Glomerular endothelial cell (primary cell): ENCODE data around the gene RHBDL2. TPM values are rescaled to one million over a fixed set of nuclear protein-coding genes. Genes with fewer than 3 reads are reported as not detected.
"Not testable (repeated sequence)": the region's sequence is repeated elsewhere in the genome, so short reads cannot be mapped to it uniquely, and the experiment has no call there.

Experiments used
- DNase-seq: peaks from one replicate; pipeline ENCODE4 v3.0.0-alpha.2; 2011; ENCODE audit warnings: low read depth, low spot score; ENCODE audit errors: extremely low read depth
- total RNA-seq: library from RNA; depleted of rRNA; stranded (reverse); fragments of >200 nt; gene quantifications from 2 replicates; pipeline ENCODE4 v1.2.3, GENCODE V29; 2015

The RHBDL2 gene
- 0.12 TPM in 1 of 2 replicates, not detected in the other for total RNA-seq

- no peak for DNase-seq
These were observed at the start of gene RHBDL2 for GRCh38 chr1:38941527-38942019. RHBDL2 (minus strand) TSS chr1:38941830; CDS start chr1:38919212, 22,618 bp downstream.

- DNase-seq, result no peak
These were observed 49.4 kb upstream of the RHBDL2 start, which contains the start of gene AKIRIN1 for GRCh38 chr1:38990738-38991637. AKIRIN1 (plus strand) TSS chr1:38991276; CDS start chr1:38991381, 105 bp downstream.

- DNase-seq, result no peak
These were observed 48.7 kb upstream of the RHBDL2 start for GRCh38 chr1:38990386-38990737.

GRCh38 chr1:38989979-38990378 is 48.3 kb upstream of the RHBDL2 start:
- no peak for DNase-seq

- DNase-seq, result not testable (repeated sequence)
These were observed 37.8 kb upstream of the RHBDL2 start for GRCh38 chr1:38979380-38979779.

- DNase-seq, result not testable (repeated sequence)
These were observed 36.6 kb upstream of the RHBDL2 start for GRCh38 chr1:38978245-38978542.

- not testable (repeated sequence) for DNase-seq
These were observed 36.0 kb upstream of the RHBDL2 start for GRCh38 chr1:38977399-38978244.

- no peak for DNase-seq
These were observed 32.2 kb upstream of the RHBDL2 start for GRCh38 chr1:38973659-38974437.

GRCh38 chr1:38973145-38973544 is 31.5 kb upstream of the RHBDL2 start:
- DNase-seq, result not testable (repeated sequence)

GRCh38 chr1:38964140-38964548 is 22.5 kb upstream of the RHBDL2 start:
- no peak for DNase-seq

- DNase-seq, result no peak
These were observed 20.9 kb upstream of the RHBDL2 start for GRCh38 chr1:38962560-38962959.

GRCh38 chr1:38962113-38962512 is 20.5 kb upstream of the RHBDL2 start:
- no peak for DNase-seq

- DNase-seq, result no peak
These were observed 17.3 kb upstream of the RHBDL2 start for GRCh38 chr1:38958967-38959366.

GRCh38 chr1:38953433-38953860 is 11.8 kb upstream of the RHBDL2 start:
- DNase-seq, result no peak

- DNase-seq, result no peak
These were observed 8.9 kb upstream of the RHBDL2 start for GRCh38 chr1:38950553-38950952.

GRCh38 chr1:38944547-38944946 is 2.9 kb upstream of the RHBDL2 start:
- DNase-seq, result no peak

- no peak for DNase-seq
These were observed 1.2 kb upstream of the RHBDL2 start for GRCh38 chr1:38942664-38943428.

GRCh38 chr1:38941093-38941492 is 537 bp downstream of the RHBDL2 start:
- no peak for DNase-seq

GRCh38 chr1:38940339-38941047 is 1.1 kb downstream of the RHBDL2 start:
- no peak for DNase-seq
